K562 (cell line): ENCODE data around the gene GSTA4. TPM values are rescaled to one million over a fixed set of nuclear protein-coding genes. Genes with fewer than 3 reads are reported as not detected.

Experiments used
- ATAC-seq: fragments of 200-7000 bp; cut with Tn5 transposase; 3 replicates; pipeline ENCODE4 v1.9.1; 2020; ENCODE audit warnings: moderate library complexity
- BruUV-seq: library from RNA; stranded (reverse); fragments of 400-500 nt; replicated peaks from 2 replicates; lab custom pipeline; 2021; lab: Mats Ljungman, UMichigan
- CTCF ChIA-PET: fragments of 300-600 bp; formaldehyde crosslinking; extraction: SDS; loops from one replicate; lab custom pipeline; 2021; ENCODE audit warnings: low intra/inter-chr PET ratio; lab: Yijun Ruan, JAX
- POLR2A ChIA-PET: fragments of 300-600, 350-650 bp; sonication (Branson Sonifier 250); formaldehyde crosslinking; extraction: SDS; loops from one replicate; lab custom pipeline; 2021; ENCODE audit warnings: antibody characterized with exemption, inconsistent platforms; lab: Yijun Ruan, JAX
- DNase-seq, 4 experiments: peaks; one replicate each; pipeline versions ENCODE4 v3.0.0 to v3.0.0-alpha.2; 2011 to 2018; ENCODE audit warnings: low spot score in 3 of 4, mixed read lengths in 3 of 4; ENCODE audit errors: extremely low read depth in 1 of 4
- FAIRE-seq: peaks from 2 replicates; lab custom pipeline; 2011; peaks lifted over from hg19 to GRCh38; lab: Jason Lieb, UNC
- H2AFZ ChIP-seq: 2 replicates; pipeline ENCODE4 v1.6.0; 2011; ENCODE audit warnings: low read depth, low read length, control low read depth, inconsistent platforms
- H3K27ac ChIP-seq: fragments of 200-600 bp; 3 replicates; pipeline ENCODE4 v1.8.0; 2011; ENCODE audit warnings: low read depth, mild to moderate bottlenecking, control low read depth, inconsistent platforms, low read length, moderate library complexity, mixed read lengths; ENCODE audit errors: extremely low read depth
- H3K27me3 ChIP-seq, 2 experiments: fragments of 300-600 bp in 1 of 2; 2 replicates in 1 of 2; 3 replicates in 1 of 2; pipeline versions ENCODE4 v1.6.0 to v1.8.0; 2011; ENCODE audit warnings: inconsistent platforms in 2 of 2, low read length in 2 of 2, mild to moderate bottlenecking in 1 of 2, mixed read lengths in 1 of 2, moderate library complexity in 1 of 2; ENCODE audit not compliant: control insufficient read depth in 2 of 2, insufficient read depth in 2 of 2
- H3K36me3 ChIP-seq: fragments of 300-600 bp; 3 replicates; pipeline ENCODE4 v1.8.0; 2011; ENCODE audit warnings: mild to moderate bottlenecking, low read length, inconsistent platforms; ENCODE audit not compliant: control insufficient read depth, insufficient read depth
- H3K4me1 ChIP-seq, 2 experiments: fragments of 200-600 bp in 1 of 2; replicated peaks in 1 of 2; 2 replicates in 1 of 2; 3 replicates in 1 of 2; pipeline versions ENCODE4 v1.5.1 to v1.8.0; 2011; ENCODE audit warnings: inconsistent platforms in 2 of 2, low read length in 2 of 2, mild to moderate bottlenecking in 1 of 2, mixed read lengths in 1 of 2, moderate library complexity in 1 of 2; ENCODE audit not compliant: control insufficient read depth in 2 of 2, insufficient read depth in 2 of 2
- H3K4me2 ChIP-seq: 2 replicates; pipeline ENCODE4 v1.6.1; 2011; ENCODE audit warnings: low read length, control low read depth, inconsistent platforms, mixed read lengths; ENCODE audit not compliant: insufficient read depth
- H3K4me3 ChIP-seq: fragments of 200-600 bp; sonication (generic), shearing (Covaris generic); 2 replicates; pipeline ENCODE4 v1.5.1; 2016; ENCODE audit warnings: control low read depth, inconsistent platforms
- H3K79me2 ChIP-seq: fragments of 200-600 bp; 3 replicates; pipeline ENCODE4 v1.8.0; 2011; ENCODE audit warnings: low read length, inconsistent platforms; ENCODE audit not compliant: control insufficient read depth, insufficient read depth
- H3K9ac ChIP-seq, 2 experiments: 2 replicates each; pipeline versions ENCODE4 v1.6.0 to v1.6.1; 2011; ENCODE audit warnings: low read depth in 2 of 2, low read length in 2 of 2, control low read depth in 1 of 2, inconsistent platforms in 1 of 2, mild to moderate bottlenecking in 1 of 2, mixed read lengths in 1 of 2; ENCODE audit not compliant: insufficient read depth in 1 of 2
- H3K9me1 ChIP-seq: one replicate; pipeline ENCODE4 v1.6.0; 2011; ENCODE audit warnings: inconsistent platforms, mild to moderate bottlenecking, low read length, moderate library complexity; ENCODE audit not compliant: control insufficient read depth, insufficient read depth
- H3K9me3 ChIP-seq: replicated peaks from 2 replicates; pipeline ENCODE4 v1.5.1; 2011; ENCODE audit warnings: low read depth, low read length, inconsistent platforms; ENCODE audit not compliant: control insufficient read depth, insufficient read depth
- H4K20me1 ChIP-seq: replicated peaks from 2 replicates; pipeline ENCODE4 v1.6.1; 2011; ENCODE audit warnings: low read length, inconsistent platforms, mixed read lengths; ENCODE audit not compliant: control insufficient read depth, insufficient read depth
- ARID3B ChIP-seq: fragments of 250-450 bp; sonication (Bioruptor Pico); IDR thresholded peaks from 2 replicates; pipeline ENCODE4 v1.4.0; 2020; ENCODE audit warnings: borderline replicate concordance
- FOXP4 ChIP-seq: sonication (generic); formaldehyde crosslinking; IDR thresholded peaks from 2 replicates; pipeline ENCODE4 v1.8.0; 2022; ENCODE audit warnings: mild to moderate bottlenecking, missing genetic modification reagents, borderline replicate concordance
- KHSRP ChIP-seq: fragments of 450-650 bp; IDR thresholded peaks from 2 replicates; pipeline ENCODE4 v1.6.1; 2017
- PCBP2 ChIP-seq: fragments of 200-400 bp; formaldehyde crosslinking; IDR thresholded peaks from 2 replicates; pipeline ENCODE4 v1.6.1; 2018; ENCODE audit warnings: low read length, low read depth, mild to moderate bottlenecking, moderate library complexity; ENCODE audit not compliant: poor library complexity, severe bottlenecking
- PHF20 ChIP-seq: fragments of 450-650 bp; IDR thresholded peaks from 2 replicates; pipeline ENCODE4 v1.6.1; 2018; ENCODE audit not compliant: partially characterized antibody
- REST ChIP-seq, 2 experiments: fragments of 450-650 bp; formaldehyde crosslinking in 1 of 2; IDR thresholded peaks; 2 replicates each; pipeline versions ENCODE4 v1.4.0 to v1.6.1; 2014 to 2020; ENCODE audit warnings: mild to moderate bottlenecking in 2 of 2, borderline replicate concordance in 1 of 2, low read depth in 1 of 2
- RFX1 ChIP-seq: fragments of 450-650 bp; IDR thresholded peaks from 2 replicates; pipeline ENCODE4 v1.6.1; 2016; ENCODE audit warnings: mild to moderate bottlenecking, moderate library complexity
- TAF9B ChIP-seq: fragments of 450-650 bp; IDR thresholded peaks from 2 replicates; pipeline ENCODE4 v1.6.1; 2018; ENCODE audit warnings: mild to moderate bottlenecking; ENCODE audit not compliant: partially characterized antibody
- TCF3 ChIP-seq: sonication (generic); formaldehyde crosslinking; IDR thresholded peaks from 2 replicates; pipeline ENCODE4 v1.4.0; 2020; ENCODE audit warnings: mild to moderate bottlenecking, missing genetic modification reagents
- TCF7L2 ChIP-seq: fragments of 150-350 bp; IDR thresholded peaks from 2 replicates; pipeline ENCODE4 v1.6.1; 2016; ENCODE audit warnings: low read depth, mild to moderate bottlenecking, low read length, moderate library complexity
- ZNF311 ChIP-seq: fragments of 250-450 bp; sonication (Bioruptor Pico); IDR thresholded peaks from 2 replicates; pipeline ENCODE4 v1.4.0; 2020; ENCODE audit warnings: mild to moderate bottlenecking, moderate library complexity
- WGBS: fragments of 100-300 bp; shearing (Covaris generic); methylation state at CpG from one replicate; pipeline ENCODE4 v1.1.6; 2016; ENCODE audit warnings: low coverage, mixed read lengths; ENCODE audit not compliant: insufficient coverage; ENCODE audit errors: missing lambda C conversion rate; 5-methylcytosine and 5-hydroxymethylcytosine counted together
- in situ Hi-C: fragments of 300-500 bp; cut with MboI; formaldehyde crosslinking; loops from 4 replicates; pipeline ENCODE4 v1.15.0; 2018; ENCODE audit warnings: inconsistent platforms, mixed read lengths
- intact Hi-C: fragments of 100-400 bp; cut with micrococcal nuclease; formaldehyde crosslinking; loops from 2 replicates; pipeline ENCODE4 v1.14.2; 2022
- polyA plus RNA-seq, 8 experiments: library from polyadenylated mRNA; depleted of rRNA in 4 of 8; stranded (reverse) in 5 of 8; unstranded in 3 of 8; fragments of >200 nt; fragmentation: Nextera tagmentation in 2 of 8; fragmentation: Illumina TruSeq in 1 of 8; extraction: Ambion mirVana in 2 of 8; extraction: Trizol in 1 of 8; gene quantifications; 2 replicates each; pipeline versions ENCODE4 v1.2.1 to v1.2.3, GENCODE V29; 2011 to 2014; ENCODE audit warnings: inconsistent platforms in 1 of 8, missing spikeins in 1 of 8
- total RNA-seq, 7 experiments: library from RNA; depleted of rRNA in 6 of 7; stranded (reverse); fragments of >200 nt in 6 of 7; fragmentation: Illumina TruSeq in 2 of 7; extraction: Trizol in 2 of 7; gene quantifications; 2 replicates each; pipeline versions ENCODE4 v1.2.1 to v1.2.3, GENCODE V29; 2011 to 2021; ENCODE audit warnings: low replicate concordance in 1 of 7

Gene GSTA4
- total and polyA plus RNA-seq, 9 of the 15 experiments (the other 6 are each of a cell fraction or from before 2014, with no cell fraction given), result 0.89 to 4.0 (median 2.0) TPM

GRCh38 chr6:53014744-53015143, 19.7 kb upstream of the GSTA4 start:
- Histone ChIP-seq H3K9me3 (no peaks in the 10 kb centered on the region), H3K79me2 (no peaks in the 10 kb centered on the region), H2AFZ (no peak overlapping the region), H3K27me3 (no peaks in the 10 kb centered on the region), H3K4me1 (no peaks in the 10 kb centered on the region), H3K36me3 (peaks cover 8% of the 10 kb centered on the region; the same call in 1 of the 3 replicates), H3K4me3 (no peak overlapping the region), H3K4me2 (no peak overlapping the region), H3K27ac (no peak overlapping the region), H3K9ac (no peak overlapping the region), H4K20me1 (no peaks in the 10 kb centered on the region), H3K9me1 (no peaks in the 10 kb centered on the region)
- CTCF ChIA-PET, result no interaction called here
- POLR2A ChIA-PET, result interaction anchor here (0.8 kb wide), 1 partner anchor 10 kb away, joined by 4 read pairs; no protein-coding TSS in a partner anchor
- intact Hi-C loops (no loop called here), in situ Hi-C loops (no loop called here)
- BruUV-seq, result no TSS peak
- DNase-seq (no peak), ATAC-seq (no peak), FAIRE-seq (no peak)
- 75% methylated on average over 1 of the region's 1 CpG for WGBS
- TF ChIP-seq REST (IDR thresholded peaks at IDR 0.05; ENCODE audit: borderline replicate concordance) (no peak), REST (CRISPR knock-in tag; IDR thresholded peaks at IDR 0.05; ENCODE audit: low read depth) (no peak), ARID3B (no peak), FOXP4 (CRISPR knock-in tag) (no peak), RFX1 (no peak), TCF7L2 (no peak), PHF20 (no peak), ZNF311 (CRISPR knock-in tag) (no peak), PCBP2 (no peak), TAF9B (no peak), KHSRP (no peak), TCF3 (no peak)
